ENCODE data around the gene CEP135.
"Not testable (repeated sequence)": the region's sequence is repeated elsewhere in the genome, so short reads cannot be mapped to it uniquely, and the experiment has no call there.

The CEP135 gene
- total RNA-seq, result 61.0 to 67.6 reads per million in 2 donors

GRCh38 chr4:55948726-55949481 lies at the start of gene CEP135:
Gene CEP135 (plus strand): TSS chr4:55948945. CDS start chr4:55952131, 3,186 bp downstream.
- DNase-seq, result peak; percentile 91

GRCh38 chr4:55902677-55903076 lies 46.1 kb upstream of the CEP135 start:
- no peak for DNase-seq

- DNase-seq, result no peak
Observed at GRCh38 chr4:55903577-55903976, 45.2 kb upstream of the CEP135 start.

- no peak for DNase-seq
Observed at GRCh38 chr4:55904576-55904975, 44.2 kb upstream of the CEP135 start.

GRCh38 chr4:55906323-55906722 lies 42.4 kb upstream of the CEP135 start:
- no peak for DNase-seq

- no peak for DNase-seq
Observed at GRCh38 chr4:55906989-55907388, 41.8 kb upstream of the CEP135 start.

GRCh38 chr4:55907469-55907868 lies 41.3 kb upstream of the CEP135 start:
- DNase-seq, result no peak

- no peak for DNase-seq
Observed at GRCh38 chr4:55910140-55910539, 38.6 kb upstream of the CEP135 start.

GRCh38 chr4:55912249-55912648 lies 36.5 kb upstream of the CEP135 start:
- DNase-seq, result no peak

- no peak for DNase-seq
Observed at GRCh38 chr4:55920571-55920970, 28.2 kb upstream of the CEP135 start.

GRCh38 chr4:55921093-55921492 lies 27.7 kb upstream of the CEP135 start:
- DNase-seq, result no peak

GRCh38 chr4:55925241-55925640 lies 23.5 kb upstream of the CEP135 start:
- no peak for DNase-seq

GRCh38 chr4:55926610-55927009 lies 22.1 kb upstream of the CEP135 start:
- no peak for DNase-seq

- DNase-seq, result no peak
Observed at GRCh38 chr4:55927803-55928437, 20.8 kb upstream of the CEP135 start.

- no peak for DNase-seq
Observed at GRCh38 chr4:55928846-55929245, 19.9 kb upstream of the CEP135 start.

- DNase-seq, result no peak
Observed at GRCh38 chr4:55931043-55931442, 17.7 kb upstream of the CEP135 start.

- DNase-seq, result no peak
Observed at GRCh38 chr4:55931833-55932232, 16.9 kb upstream of the CEP135 start.

GRCh38 chr4:55932511-55932910 lies 16.2 kb upstream of the CEP135 start:
- DNase-seq, result no peak

GRCh38 chr4:55933611-55934010 lies 15.1 kb upstream of the CEP135 start:
- no peak for DNase-seq

- not testable (repeated sequence) for DNase-seq
Observed at GRCh38 chr4:55935907-55936306, 12.8 kb upstream of the CEP135 start.

GRCh38 chr4:55938481-55938880 lies 10.3 kb upstream of the CEP135 start:
- no peak for DNase-seq

GRCh38 chr4:55939421-55939820 lies 9.3 kb upstream of the CEP135 start:
- no peak for DNase-seq

- no peak for DNase-seq
Observed at GRCh38 chr4:55941881-55942396, 6.8 kb upstream of the CEP135 start.

GRCh38 chr4:55947254-55947882 lies 1.4 kb upstream of the CEP135 start:
- DNase-seq, result no peak

Data from activated gamma-delta T cell (primary cell).